ENCODE results near the gene NUP205.

GRCh38 chr7:135683609-135684008, 125.9 kb downstream of the NUP205 start:
- TF ChIP-seq CTCF (IDR thresholded peaks at IDR 0.05) (no peak), POLR2A (IDR thresholded peaks at IDR 0.05) (no peak)

All from right lobe of liver (tissue), 4 donors.